Keratinocyte (primary cell): ENCODE measurements around the gene CCDC92. TPM values are rescaled to one million over a fixed set of nuclear protein-coding genes. Genes with fewer than 3 reads are reported as not detected.

ENCODE experiments used
- DNase-seq: peaks from one replicate; pipeline ENCODE4 v3.0.0-alpha.2; 2011; ENCODE audit warnings: low read depth, missing footprints, low spot score
- FAIRE-seq: peaks from 2 replicates; lab custom pipeline; 2011; peaks lifted over from hg19 to GRCh38; lab: Jason Lieb, UNC
- H2AFZ ChIP-seq: 2 replicates; pipeline ENCODE4 v1.6.0; 2012; ENCODE audit warnings: low read length, control low read depth, inconsistent platforms; ENCODE audit not compliant: control insufficient read depth
- H3K27ac ChIP-seq: 2 replicates; pipeline ENCODE4 v1.5.1; 2011; ENCODE audit warnings: low read length; ENCODE audit not compliant: control insufficient read depth, insufficient read depth
- H3K27me3 ChIP-seq: 3 replicates; pipeline ENCODE4 v1.6.0; 2011; ENCODE audit warnings: low read length; ENCODE audit not compliant: control insufficient read depth, insufficient read depth; ENCODE audit errors: extremely low read depth
- H3K36me3 ChIP-seq, 2 experiments: 2 replicates in 1 of 2; 3 replicates in 1 of 2; pipeline ENCODE4 v1.5.1; 2011; ENCODE audit warnings: low read length in 2 of 2, mild to moderate bottlenecking in 1 of 2; ENCODE audit not compliant: control insufficient read depth in 2 of 2, insufficient read depth in 2 of 2; ENCODE audit errors: extremely low read depth in 1 of 2
- H3K4me1 ChIP-seq: 3 replicates; pipeline ENCODE4 v1.5.1; 2011; ENCODE audit warnings: low read length; ENCODE audit not compliant: control insufficient read depth, insufficient read depth; ENCODE audit errors: extremely low read depth
- H3K4me2 ChIP-seq: 3 replicates; pipeline ENCODE4 v1.6.0; 2011; ENCODE audit warnings: low read depth, low read length; ENCODE audit not compliant: control insufficient read depth, insufficient read depth; ENCODE audit errors: extremely low read depth
- H3K4me3 ChIP-seq, 3 experiments: fragments of 200-600 bp in 1 of 3; sonication (generic) in 1 of 3; 2 replicates in 2 of 3; 3 replicates in 1 of 3; pipeline ENCODE4 v1.5.1; 2011 to 2016; ENCODE audit warnings: low read length in 3 of 3, mild to moderate bottlenecking in 3 of 3, control low read depth in 2 of 3, inconsistent platforms in 1 of 3, low read depth in 1 of 3, mixed read lengths in 1 of 3, mixed run types in 1 of 3, moderate library complexity in 1 of 3; ENCODE audit not compliant: control insufficient read depth in 2 of 3, insufficient read depth in 2 of 3; ENCODE audit errors: extremely low read depth in 1 of 3
- H3K79me2 ChIP-seq: 2 replicates; pipeline ENCODE4 v1.6.0; 2012; ENCODE audit warnings: low read length; ENCODE audit not compliant: control insufficient read depth, insufficient read depth
- H3K9ac ChIP-seq: 3 replicates; pipeline ENCODE4 v1.6.0; 2011; ENCODE audit warnings: low read length; ENCODE audit not compliant: control insufficient read depth, insufficient read depth; ENCODE audit errors: extremely low read depth
- H3K9me1 ChIP-seq: 3 replicates; pipeline ENCODE4 v1.6.0; 2011; ENCODE audit warnings: low read length; ENCODE audit not compliant: control insufficient read depth, insufficient read depth; ENCODE audit errors: extremely low read depth
- H3K9me3 ChIP-seq: 2 replicates; pipeline ENCODE4 v1.5.1; 2012; ENCODE audit warnings: low read depth, low read length; ENCODE audit not compliant: control insufficient read depth
- H4K20me1 ChIP-seq: 3 replicates; pipeline ENCODE4 v1.6.0; 2011; ENCODE audit warnings: low read length; ENCODE audit not compliant: control insufficient read depth, insufficient read depth; ENCODE audit errors: extremely low read depth
- EZH2 ChIP-seq: IDR thresholded peaks from one replicate; pipeline ENCODE4 v1.6.1; 2012; ENCODE audit warnings: inconsistent platforms, mild to moderate bottlenecking, low read length, moderate library complexity
- dilution Hi-C: fragments of 300-500 bp; cut with MboI; formaldehyde crosslinking; loops from one replicate; pipeline ENCODE4 v1.7.0; 2020; ENCODE audit warnings: low sequenced_read_pairs; ENCODE audit not compliant: extremely low pct_ligation_motif_present
- polyA plus RNA-seq, 5 experiments: library from polyadenylated mRNA; depleted of rRNA in 3 of 5; stranded (reverse) in 3 of 5; stranded (forward) in 1 of 5; unstranded in 1 of 5; fragments of >200 nt; gene quantifications; 1 replicate in 1 of 5; 2 replicates in 3 of 5; 3 replicates in 1 of 5; pipeline versions ENCODE4 v1.2.1 to v1.2.3, GENCODE V29; 2011 to 2012; ENCODE audit warnings: missing spikeins in 2 of 5, low read depth in 1 of 5, low replicate concordance in 1 of 5
- TF ChIP-seq, protein P1 (sequence below), 3 experiments: IDR thresholded peaks in 1 of 3; conservative IDR thresholded peaks in 1 of 3; optimal IDR thresholded peaks in 1 of 3; 2 replicates in 2 of 3; 3 replicates in 1 of 3; pipeline versions ENCODE3 to v1.5.1; 2011; ENCODE audit warnings: low read length in 3 of 3, mild to moderate bottlenecking in 3 of 3, moderate library complexity in 2 of 3, control low read depth in 1 of 3, inconsistent platforms in 1 of 3; ENCODE audit not compliant: insufficient read depth in 2 of 3; ENCODE audit errors: extremely low read depth in 1 of 3

Gene CCDC92
- polyA plus RNA-seq, 1 donor (not counting 4 experiments of a cell fraction or from before 2014, with no cell fraction given): 8.3 TPM

DNA sequence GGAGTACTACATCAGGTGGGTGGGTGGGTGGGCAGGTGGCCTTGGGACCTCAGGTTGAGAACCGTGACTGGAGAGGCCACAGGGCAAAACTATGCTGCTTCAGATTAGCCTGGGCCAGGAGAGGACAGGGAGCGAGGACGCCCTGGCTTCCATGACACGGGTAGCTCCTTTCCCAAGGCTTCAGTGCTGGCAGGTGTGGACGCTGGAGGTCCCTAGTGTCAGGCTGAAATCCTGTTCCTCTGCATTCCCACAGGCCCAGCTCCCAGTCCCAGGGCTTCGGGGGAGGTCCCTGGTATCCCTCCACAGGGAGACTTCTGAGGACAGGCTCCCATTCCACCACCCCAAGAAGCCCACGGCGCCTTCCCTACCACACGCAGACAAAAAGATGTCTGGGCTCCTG, 31.6 kb downstream of the CCDC92 start:
- TF ChIP-seq, protein P1, sequence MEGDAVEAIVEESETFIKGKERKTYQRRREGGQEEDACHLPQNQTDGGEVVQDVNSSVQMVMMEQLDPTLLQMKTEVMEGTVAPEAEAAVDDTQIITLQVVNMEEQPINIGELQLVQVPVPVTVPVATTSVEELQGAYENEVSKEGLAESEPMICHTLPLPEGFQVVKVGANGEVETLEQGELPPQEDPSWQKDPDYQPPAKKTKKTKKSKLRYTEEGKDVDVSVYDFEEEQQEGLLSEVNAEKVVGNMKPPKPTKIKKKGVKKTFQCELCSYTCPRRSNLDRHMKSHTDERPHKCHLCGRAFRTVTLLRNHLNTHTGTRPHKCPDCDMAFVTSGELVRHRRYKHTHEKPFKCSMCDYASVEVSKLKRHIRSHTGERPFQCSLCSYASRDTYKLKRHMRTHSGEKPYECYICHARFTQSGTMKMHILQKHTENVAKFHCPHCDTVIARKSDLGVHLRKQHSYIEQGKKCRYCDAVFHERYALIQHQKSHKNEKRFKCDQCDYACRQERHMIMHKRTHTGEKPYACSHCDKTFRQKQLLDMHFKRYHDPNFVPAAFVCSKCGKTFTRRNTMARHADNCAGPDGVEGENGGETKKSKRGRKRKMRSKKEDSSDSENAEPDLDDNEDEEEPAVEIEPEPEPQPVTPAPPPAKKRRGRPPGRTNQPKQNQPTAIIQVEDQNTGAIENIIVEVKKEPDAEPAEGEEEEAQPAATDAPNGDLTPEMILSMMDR (optimal IDR thresholded peaks at IDR 0.05 in 1 of 3, IDR thresholded peaks at IDR 0.05 in 1 of 3, conservative IDR thresholded peaks at IDR 0.05 in 1 of 3; ENCODE audit: extremely low read depth in 1 of 3, insufficient read depth in 2 of 3, low read length in 3 of 3): no peak
- TF ChIP-seq EZH2: no peak
- H3K36me3 ChIP-seq: peaks cover 0 to 17% of the 10 kb centered on the region in 2 experiments
- H3K27me3 ChIP-seq: no peaks in the 10 kb centered on the region

DNA sequence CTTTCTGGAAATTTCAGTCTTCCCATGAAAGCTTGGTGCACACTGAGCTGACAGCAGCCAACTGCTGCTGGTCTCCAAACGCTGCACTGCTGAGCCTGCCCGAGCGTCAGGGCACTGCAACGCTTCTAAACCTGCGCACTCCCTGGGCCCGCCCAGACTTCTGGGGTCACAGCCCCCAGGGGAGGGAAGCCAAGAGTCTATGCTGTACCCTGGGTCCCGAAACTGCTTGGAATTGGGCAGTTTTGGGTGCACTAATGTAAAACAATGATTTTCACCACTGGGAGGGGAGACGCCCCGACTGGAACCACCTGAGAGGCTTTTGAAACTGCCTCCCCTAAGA, 32.0 kb downstream of the CCDC92 start:
- no peaks in the 10 kb centered on the region for H3K4me1 ChIP-seq
- H3K4me2 ChIP-seq: no peak overlapping the region
- dilution Hi-C loops: no loop called here
- H2AFZ ChIP-seq: no peak overlapping the region
- H3K9me1 ChIP-seq: no peaks in the 10 kb centered on the region
- no peak overlapping the region for H3K9ac ChIP-seq
- H3K36me3 ChIP-seq: peaks cover 0 to 17% of the 10 kb centered on the region in 2 experiments
- no peaks in the 10 kb centered on the region for H4K20me1 ChIP-seq
- no peaks in the 10 kb centered on the region for H3K9me3 ChIP-seq
- H3K27me3 ChIP-seq: no peaks in the 10 kb centered on the region
- no peak overlapping the region for H3K4me3 ChIP-seq
- TF ChIP-seq, protein P1 (optimal IDR thresholded peaks at IDR 0.05 in 1 of 3, IDR thresholded peaks at IDR 0.05 in 1 of 3, conservative IDR thresholded peaks at IDR 0.05 in 1 of 3; ENCODE audit: extremely low read depth in 1 of 3, insufficient read depth in 2 of 3, low read length in 3 of 3): no peak
- no peak for TF ChIP-seq EZH2
- DNase-seq (no peak), FAIRE-seq (no peak)
- no peak overlapping the region for H3K27ac ChIP-seq
- no peaks in the 10 kb centered on the region for H3K79me2 ChIP-seq

More for the DNA sequence above, 31.6 kb downstream of the CCDC92 start:
- Histone ChIP-seq H3K9me1 (no peaks in the 10 kb centered on the region), H3K9me3 (no peaks in the 10 kb centered on the region), H3K79me2 (no peaks in the 10 kb centered on the region), H3K27ac (no peak overlapping the region), H3K9ac (no peak overlapping the region), H4K20me1 (no peaks in the 10 kb centered on the region), H3K4me1 (no peaks in the 10 kb centered on the region), H3K4me2 (no peak overlapping the region), H3K4me3 (no peak overlapping the region), H2AFZ (no peak overlapping the region)
- no peak for FAIRE-seq
- dilution Hi-C loops: no loop called here
- DNase-seq: no peak
